GM12878 (cell line): Measurements from ENCODE around the gene PLA2G2E. TPM values are rescaled to one million over a fixed set of nuclear protein-coding genes. Genes with fewer than 3 reads are reported as not detected.

ENCODE experiments used
- ATAC-seq: fragments of 200-7000 bp; cut with Tn5 transposase; 3 replicates; pipeline ENCODE4 v1.9.1; 2020; ENCODE audit warnings: mild to moderate bottlenecking, moderate library complexity
- BruUV-seq: library from RNA; stranded (reverse); fragments of 400-500 nt; replicated peaks from 2 replicates; lab custom pipeline; 2021; lab: Mats Ljungman, UMichigan
- CTCF ChIA-PET: fragments of 300-600 bp; sonication (Branson Sonifier 250); formaldehyde crosslinking; extraction: SDS; loops from one replicate; lab custom pipeline; 2021; ENCODE audit warnings: inconsistent platforms; lab: Yijun Ruan, JAX
- POLR2A ChIA-PET: fragments of 350-600 bp; formaldehyde crosslinking; extraction: SDS; loops from one replicate; lab custom pipeline; 2021; ENCODE audit warnings: inconsistent platforms; lab: Charles Lee
- RAD21 ChIA-PET: fragments of 300-600 bp; sonication (Branson Sonifier 250); formaldehyde crosslinking; loops from one replicate; lab custom pipeline; 2023; ENCODE audit warnings: antibody characterized with exemption; ENCODE audit not compliant: unreplicated experiment; lab: Charles Lee
- SMC1A ChIA-PET: fragments of 300-600 bp; sonication (Branson Sonifier 250); formaldehyde crosslinking; loops from one replicate; lab custom pipeline; 2023; ENCODE audit not compliant: unreplicated experiment, uncharacterized antibody; lab: Charles Lee
- DNase-seq: peaks from one replicate; pipeline ENCODE4 v3.0.0-alpha.2; 2011; ENCODE audit warnings: low read depth, low spot score
- FAIRE-seq: peaks from 3 replicates; lab custom pipeline; 2011; peaks lifted over from hg19 to GRCh38; lab: Jason Lieb, UNC
- H2AFZ ChIP-seq: 2 replicates; pipeline ENCODE4 v1.6.0; 2011; ENCODE audit warnings: low read depth, low read length, control low read depth; ENCODE audit not compliant: control insufficient read depth
- H3K27ac ChIP-seq: 2 replicates; pipeline ENCODE4 v1.5.1; 2011; ENCODE audit warnings: control low read depth; ENCODE audit not compliant: control insufficient read depth, insufficient read depth
- H3K27me3 ChIP-seq, 2 experiments: replicated peaks in 1 of 2; 2 replicates each; pipeline versions ENCODE4 v1.6.0 to v1.6.1; 2011; ENCODE audit warnings: low read length in 1 of 2; ENCODE audit not compliant: control insufficient read depth in 2 of 2, insufficient read depth in 2 of 2
- H3K36me3 ChIP-seq, 2 experiments: 2 replicates each; pipeline ENCODE4 v1.5.1; 2011; ENCODE audit warnings: low read length in 1 of 2; ENCODE audit not compliant: control insufficient read depth in 2 of 2, insufficient read depth in 2 of 2
- H3K4me1 ChIP-seq: 2 replicates; pipeline ENCODE4 v1.6.1; 2011; ENCODE audit warnings: mild to moderate bottlenecking, low read length, moderate library complexity, mixed read lengths; ENCODE audit not compliant: control insufficient read depth, insufficient read depth
- H3K4me2 ChIP-seq: 2 replicates; pipeline ENCODE4 v1.6.0; 2011; ENCODE audit warnings: control low read depth; ENCODE audit not compliant: control insufficient read depth, insufficient read depth
- H3K4me3 ChIP-seq: fragments of 200-600 bp; sonication (generic); 2 replicates; pipeline ENCODE4 v1.5.1; 2016
- H3K79me2 ChIP-seq: 2 replicates; pipeline ENCODE4 v1.6.0; 2011; ENCODE audit warnings: low read length; ENCODE audit not compliant: control insufficient read depth, insufficient read depth
- H3K9ac ChIP-seq: 2 replicates; pipeline ENCODE4 v1.8.0; 2011; ENCODE audit warnings: low read length, control low read depth, mixed read lengths; ENCODE audit not compliant: control insufficient read depth, insufficient read depth
- H3K9me3 ChIP-seq: replicated peaks from 3 replicates; pipeline ENCODE4 v1.5.1; 2011; ENCODE audit warnings: mild to moderate bottlenecking, low read length; ENCODE audit not compliant: control insufficient read depth, insufficient read depth
- H4K20me1 ChIP-seq: 2 replicates; pipeline ENCODE4 v1.6.0; 2011; ENCODE audit not compliant: control insufficient read depth, insufficient read depth
- EGR1 ChIP-seq, 2 experiments: IDR thresholded peaks; 1 replicate in 1 of 2; 2 replicates in 1 of 2; pipeline ENCODE4 v1.6.1; 2011 to 2012; ENCODE audit warnings: low read depth in 2 of 2, low read length in 2 of 2, borderline replicate concordance in 1 of 2, mild to moderate bottlenecking in 1 of 2, moderate library complexity in 1 of 2
- ETV6 ChIP-seq, 2 experiments: fragments of 450-650 bp in 1 of 2; IDR thresholded peaks in 1 of 2; conservative IDR thresholded peaks in 1 of 2; 2 replicates each; pipeline ENCODE4 v1.6.1; 2014; ENCODE audit warnings: antibody characterized with exemption in 1 of 2, borderline replicate concordance in 1 of 2, low read depth in 1 of 2, mild to moderate bottlenecking in 1 of 2, moderate library complexity in 1 of 2
- IKZF2 ChIP-seq, 2 experiments: fragments of 450-650 bp; IDR thresholded peaks; 2 replicates each; pipeline ENCODE4 v1.6.1; 2017; ENCODE audit warnings: mild to moderate bottlenecking in 2 of 2, moderate library complexity in 2 of 2
- IRF4 ChIP-seq: IDR thresholded peaks from 2 replicates; pipeline ENCODE4 v1.6.1; 2011; ENCODE audit warnings: low read depth, low read length
- MEF2A ChIP-seq: IDR thresholded peaks from 2 replicates; pipeline ENCODE4 v1.6.1; 2011; ENCODE audit warnings: low read depth, mild to moderate bottlenecking, low read length, moderate library complexity; ENCODE audit not compliant: insufficient read depth
- NBN ChIP-seq: fragments of 450-650 bp; IDR thresholded peaks from 2 replicates; pipeline ENCODE4 v1.6.1; 2016
- NFYA ChIP-seq: IDR thresholded peaks from 2 replicates; pipeline ENCODE4 v1.6.1; 2011; ENCODE audit warnings: low read depth, mild to moderate bottlenecking, low read length, improper control_type of control experiment, borderline replicate concordance
- SMAD1 ChIP-seq: fragments of 450-650 bp; IDR thresholded peaks from 2 replicates; pipeline ENCODE4 v1.6.1; 2018; ENCODE audit warnings: mild to moderate bottlenecking, low read depth; ENCODE audit not compliant: partially characterized antibody
- SPI1 ChIP-seq: IDR thresholded peaks from 2 replicates; pipeline ENCODE4 v1.6.1; 2011; ENCODE audit warnings: low read depth, mild to moderate bottlenecking, low read length, moderate library complexity, borderline replicate concordance; ENCODE audit not compliant: insufficient read depth
- TCF3 ChIP-seq: IDR thresholded peaks from 2 replicates; pipeline ENCODE4 v1.6.1; 2012; ENCODE audit warnings: low read depth, mild to moderate bottlenecking, low read length, borderline replicate concordance; ENCODE audit not compliant: insufficient read depth
- WGBS: methylation state at CpG from one replicate; pipeline ENCODE4 v1.1.6; 2016; ENCODE audit warnings: low lambda C conversion rate; ENCODE audit not compliant: insufficient replicate concordance, insufficient coverage; ENCODE audit errors: missing lambda C conversion rate; 5-methylcytosine and 5-hydroxymethylcytosine counted together
- in situ Hi-C: fragments of 300-500 bp; cut with MboI; formaldehyde crosslinking; loops from 9 replicates; pipeline ENCODE4 v1.14.3; 2018; ENCODE audit warnings: mixed read lengths
- intact Hi-C: fragments of 100-400 bp; cut with micrococcal nuclease; formaldehyde crosslinking; loops from one replicate; pipeline ENCODE4 v1.14.2; 2022; ENCODE audit not compliant: unreplicated experiment
- polyA plus RNA-seq, 11 experiments: library from polyadenylated mRNA; depleted of rRNA in 4 of 11; unstranded in 6 of 11; stranded (reverse) in 5 of 11; fragments of >200 nt; fragmentation: Nextera tagmentation in 4 of 11; fragmentation: Illumina TruSeq in 1 of 11; extraction: Ambion mirVana in 4 of 11; extraction: Trizol in 1 of 11; gene quantifications; 1 replicate in 1 of 11; 2 replicates in 10 of 11; pipeline versions ENCODE4 v1.2.1 to v1.2.3, GENCODE V29; 2011 to 2016; ENCODE audit warnings: inconsistent platforms in 2 of 11, missing spikeins in 2 of 11, low read depth in 1 of 11
- total RNA-seq, 4 experiments: library from RNA; depleted of rRNA in 3 of 4; stranded (reverse); fragments of >200 nt in 3 of 4; fragmentation: Illumina TruSeq in 1 of 4; extraction: Trizol in 1 of 4; gene quantifications; 2 replicates each; pipeline versions ENCODE4 v1.2.1 to v1.2.3, GENCODE V29; 2013 to 2021
- TF ChIP-seq, protein P1 (sequence below): fragments of 450-650 bp; IDR thresholded peaks from 2 replicates; pipeline ENCODE4 v1.6.1; 2017; ENCODE audit warnings: antibody characterized with exemption, mild to moderate bottlenecking, moderate library complexity
- TF ChIP-seq, protein P2 (sequence below): IDR thresholded peaks from 2 replicates; pipeline ENCODE4 v1.6.1; 2012; ENCODE audit warnings: mild to moderate bottlenecking, low read depth, low read length
- TF ChIP-seq, protein P3 (sequence below): IDR thresholded peaks from 2 replicates; pipeline ENCODE4 v1.6.1; 2012; ENCODE audit warnings: low read depth, low read length, improper control_type of control experiment

The PLA2G2E gene
- total and polyA plus RNA-seq, 10 of the 15 experiments (the other 5 are each of a cell fraction or from before 2014, with no cell fraction given): not detected

DNA sequence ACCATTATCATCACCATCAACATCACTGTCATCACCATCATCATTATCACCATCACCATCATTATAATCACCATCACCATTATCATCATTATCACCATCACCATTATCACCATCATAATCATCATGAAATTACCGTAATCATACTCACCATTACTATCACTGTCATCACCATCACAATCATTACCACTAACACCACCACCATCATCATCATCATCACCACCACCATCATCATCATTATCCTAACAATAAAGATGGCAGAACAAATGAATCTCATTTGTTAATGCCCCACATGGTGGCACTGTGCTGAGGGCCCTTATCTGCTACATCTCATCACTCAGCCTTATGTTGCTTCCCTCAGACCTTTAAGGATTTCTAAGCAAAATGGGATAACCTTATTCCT is 9.4 kb upstream of the PLA2G2E start:
- no peak for FAIRE-seq
- ChIA-PET RAD21 (no interaction called here), SMC1A (no interaction called here), POLR2A (no interaction called here)
- no peaks in the 10 kb centered on the region for H3K27me3 ChIP-seq
- H3K36me3 ChIP-seq: no peaks in the 10 kb centered on the region
- intact Hi-C loops (no loop called here), in situ Hi-C loops (no loop called here)
- H3K79me2 ChIP-seq: no peaks in the 10 kb centered on the region
- H3K9ac ChIP-seq: no peak overlapping the region
- TF ChIP-seq IKZF2 (IDR thresholded peaks at IDR 0.05): no peak
- no peak for TF ChIP-seq ETV6 (conservative IDR thresholded peaks at IDR 0.05 in 1 of 2, IDR thresholded peaks at IDR 0.05 in 1 of 2; ENCODE audit: borderline replicate concordance in 1 of 2, low read depth in 1 of 2)
- TF ChIP-seq IRF4: no peak
- TF ChIP-seq SMAD1: no peak
- TF ChIP-seq, protein P1, sequence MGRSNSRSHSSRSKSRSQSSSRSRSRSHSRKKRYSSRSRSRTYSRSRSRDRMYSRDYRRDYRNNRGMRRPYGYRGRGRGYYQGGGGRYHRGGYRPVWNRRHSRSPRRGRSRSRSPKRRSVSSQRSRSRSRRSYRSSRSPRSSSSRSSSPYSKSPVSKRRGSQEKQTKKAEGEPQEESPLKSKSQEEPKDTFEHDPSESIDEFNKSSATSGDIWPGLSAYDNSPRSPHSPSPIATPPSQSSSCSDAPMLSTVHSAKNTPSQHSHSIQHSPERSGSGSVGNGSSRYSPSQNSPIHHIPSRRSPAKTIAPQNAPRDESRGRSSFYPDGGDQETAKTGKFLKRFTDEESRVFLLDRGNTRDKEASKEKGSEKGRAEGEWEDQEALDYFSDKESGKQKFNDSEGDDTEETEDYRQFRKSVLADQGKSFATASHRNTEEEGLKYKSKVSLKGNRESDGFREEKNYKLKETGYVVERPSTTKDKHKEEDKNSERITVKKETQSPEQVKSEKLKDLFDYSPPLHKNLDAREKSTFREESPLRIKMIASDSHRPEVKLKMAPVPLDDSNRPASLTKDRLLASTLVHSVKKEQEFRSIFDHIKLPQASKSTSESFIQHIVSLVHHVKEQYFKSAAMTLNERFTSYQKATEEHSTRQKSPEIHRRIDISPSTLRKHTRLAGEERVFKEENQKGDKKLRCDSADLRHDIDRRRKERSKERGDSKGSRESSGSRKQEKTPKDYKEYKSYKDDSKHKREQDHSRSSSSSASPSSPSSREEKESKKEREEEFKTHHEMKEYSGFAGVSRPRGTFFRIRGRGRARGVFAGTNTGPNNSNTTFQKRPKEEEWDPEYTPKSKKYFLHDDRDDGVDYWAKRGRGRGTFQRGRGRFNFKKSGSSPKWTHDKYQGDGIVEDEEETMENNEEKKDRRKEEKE: no peak
- no peak for TF ChIP-seq SPI1
- no peak for TF ChIP-seq NBN
- no peak for TF ChIP-seq NFYA
- TF ChIP-seq TCF3: no peak
- no peak for TF ChIP-seq EGR1 (IDR thresholded peaks at IDR 0.05; ENCODE audit: borderline replicate concordance in 1 of 2, low read depth in 2 of 2, low read length in 2 of 2)
- no peak for TF ChIP-seq MEF2A
- TF ChIP-seq, protein P2, sequence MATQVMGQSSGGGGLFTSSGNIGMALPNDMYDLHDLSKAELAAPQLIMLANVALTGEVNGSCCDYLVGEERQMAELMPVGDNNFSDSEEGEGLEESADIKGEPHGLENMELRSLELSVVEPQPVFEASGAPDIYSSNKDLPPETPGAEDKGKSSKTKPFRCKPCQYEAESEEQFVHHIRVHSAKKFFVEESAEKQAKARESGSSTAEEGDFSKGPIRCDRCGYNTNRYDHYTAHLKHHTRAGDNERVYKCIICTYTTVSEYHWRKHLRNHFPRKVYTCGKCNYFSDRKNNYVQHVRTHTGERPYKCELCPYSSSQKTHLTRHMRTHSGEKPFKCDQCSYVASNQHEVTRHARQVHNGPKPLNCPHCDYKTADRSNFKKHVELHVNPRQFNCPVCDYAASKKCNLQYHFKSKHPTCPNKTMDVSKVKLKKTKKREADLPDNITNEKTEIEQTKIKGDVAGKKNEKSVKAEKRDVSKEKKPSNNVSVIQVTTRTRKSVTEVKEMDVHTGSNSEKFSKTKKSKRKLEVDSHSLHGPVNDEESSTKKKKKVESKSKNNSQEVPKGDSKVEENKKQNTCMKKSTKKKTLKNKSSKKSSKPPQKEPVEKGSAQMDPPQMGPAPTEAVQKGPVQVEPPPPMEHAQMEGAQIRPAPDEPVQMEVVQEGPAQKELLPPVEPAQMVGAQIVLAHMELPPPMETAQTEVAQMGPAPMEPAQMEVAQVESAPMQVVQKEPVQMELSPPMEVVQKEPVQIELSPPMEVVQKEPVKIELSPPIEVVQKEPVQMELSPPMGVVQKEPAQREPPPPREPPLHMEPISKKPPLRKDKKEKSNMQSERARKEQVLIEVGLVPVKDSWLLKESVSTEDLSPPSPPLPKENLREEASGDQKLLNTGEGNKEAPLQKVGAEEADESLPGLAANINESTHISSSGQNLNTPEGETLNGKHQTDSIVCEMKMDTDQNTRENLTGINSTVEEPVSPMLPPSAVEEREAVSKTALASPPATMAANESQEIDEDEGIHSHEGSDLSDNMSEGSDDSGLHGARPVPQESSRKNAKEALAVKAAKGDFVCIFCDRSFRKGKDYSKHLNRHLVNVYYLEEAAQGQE: no peak
- TF ChIP-seq, protein P3, sequence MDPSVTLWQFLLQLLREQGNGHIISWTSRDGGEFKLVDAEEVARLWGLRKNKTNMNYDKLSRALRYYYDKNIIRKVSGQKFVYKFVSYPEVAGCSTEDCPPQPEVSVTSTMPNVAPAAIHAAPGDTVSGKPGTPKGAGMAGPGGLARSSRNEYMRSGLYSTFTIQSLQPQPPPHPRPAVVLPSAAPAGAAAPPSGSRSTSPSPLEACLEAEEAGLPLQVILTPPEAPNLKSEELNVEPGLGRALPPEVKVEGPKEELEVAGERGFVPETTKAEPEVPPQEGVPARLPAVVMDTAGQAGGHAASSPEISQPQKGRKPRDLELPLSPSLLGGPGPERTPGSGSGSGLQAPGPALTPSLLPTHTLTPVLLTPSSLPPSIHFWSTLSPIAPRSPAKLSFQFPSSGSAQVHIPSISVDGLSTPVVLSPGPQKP: no peak
- TF ChIP-seq, all 136 proteins: peak for 0
- no TSS peak for BruUV-seq
- Histone ChIP-seq H3K27ac (no peak overlapping the region), H3K4me2 (no peak overlapping the region), H3K4me3 (no peak overlapping the region), H4K20me1 (no peaks in the 10 kb centered on the region), H3K4me1 (no peaks in the 10 kb centered on the region), H3K9me3 (peaks cover 3% of the 10 kb centered on the region; the same call in 1 of the 3 replicates), H2AFZ (no peak overlapping the region)
- CTCF ChIA-PET: no interaction called here
- ATAC-seq (no peak), DNase-seq (no peak)
- WGBS: 0% methylated on average over 1 of the region's 1 CpG
